UCSD-AML1 (cell line): ENCODE results near the gene APBB2.
"Not testable (repeated sequence)": the region's sequence is repeated elsewhere in the genome, so short reads cannot be mapped to it uniquely, and the experiment has no call there.

Experiments
- DNase-seq: peaks from one replicate; lab custom pipeline; 2025; ENCODE audit not compliant: unreplicated experiment; lab: John Stamatoyannopoulos, UW

Gene APBB2

GRCh38 chr4:40916880-40917279 lies 297.5 kb downstream of the APBB2 start:
- peak; percentile 75 for DNase-seq

GRCh38 chr4:40916218-40916555 lies 298.2 kb downstream of the APBB2 start:
- no peak for DNase-seq

GRCh38 chr4:40915318-40916217 lies 298.8 kb downstream of the APBB2 start:
- no peak for DNase-seq

- DNase-seq, result no peak
Observed at GRCh38 chr4:40912460-40913184, 301.7 kb downstream of the APBB2 start.

GRCh38 chr4:40910706-40911105 lies 303.6 kb downstream of the APBB2 start:
- no peak for DNase-seq

- DNase-seq, result peak; percentile 18
Observed at GRCh38 chr4:40909363-40909876, 304.9 kb downstream of the APBB2 start.

GRCh38 chr4:40908702-40909362 lies 305.5 kb downstream of the APBB2 start:
- DNase-seq, result peak; percentile 71

- DNase-seq, result no peak
Observed at GRCh38 chr4:40908297-40908696, 306.0 kb downstream of the APBB2 start.

- DNase-seq, result no peak
Observed at GRCh38 chr4:40905414-40905813, 308.9 kb downstream of the APBB2 start.

GRCh38 chr4:40900531-40900930 lies 313.8 kb downstream of the APBB2 start:
- DNase-seq, result not testable (repeated sequence)

- peak; percentile 66 for DNase-seq
Observed at GRCh38 chr4:40897557-40898203, 316.7 kb downstream of the APBB2 start.

GRCh38 chr4:40890764-40891163 lies 323.6 kb downstream of the APBB2 start:
- peak; percentile 52 for DNase-seq

GRCh38 chr4:40890199-40890598 lies 324.1 kb downstream of the APBB2 start:
- no peak for DNase-seq

GRCh38 chr4:40888933-40889332 lies 325.4 kb downstream of the APBB2 start:
- no peak for DNase-seq

GRCh38 chr4:40887764-40888131 lies 326.6 kb downstream of the APBB2 start:
- DNase-seq, result no peak

GRCh38 chr4:40886931-40887763 lies 327.2 kb downstream of the APBB2 start:
- DNase-seq, result no peak

GRCh38 chr4:40881851-40882250 lies 332.5 kb downstream of the APBB2 start:
- no peak for DNase-seq

GRCh38 chr4:40881096-40881495 lies 333.2 kb downstream of the APBB2 start:
- no peak for DNase-seq

GRCh38 chr4:40878548-40879055 lies 335.7 kb downstream of the APBB2 start:
- no peak for DNase-seq

GRCh38 chr4:40877081-40877480 lies 337.3 kb downstream of the APBB2 start:
- DNase-seq, result no peak
